ENCODE measurements around the gene S100A4.
"Not testable (repeated sequence)": the region's sequence is repeated elsewhere in the genome, so short reads cannot be mapped to it uniquely, and the experiment has no call there.

Gene S100A4

GRCh38 chr1:153585006-153585405 is 39.4 kb upstream of the S100A4 start:
- CTCF ChIA-PET: interaction anchor here (0.9 to 2.9 kb wide), 5 partner anchors 13 to 74 kb away, joined by 3 to 14 read pairs (median 4); partner anchors contain the start of gene S100A13
- no peak overlapping the region for H3K4me3 ChIP-seq (ENCODE audit: low read depth, low read length)
- POLR2A ChIA-PET: no interaction called here
- TF ChIP-seq, protein P1, sequence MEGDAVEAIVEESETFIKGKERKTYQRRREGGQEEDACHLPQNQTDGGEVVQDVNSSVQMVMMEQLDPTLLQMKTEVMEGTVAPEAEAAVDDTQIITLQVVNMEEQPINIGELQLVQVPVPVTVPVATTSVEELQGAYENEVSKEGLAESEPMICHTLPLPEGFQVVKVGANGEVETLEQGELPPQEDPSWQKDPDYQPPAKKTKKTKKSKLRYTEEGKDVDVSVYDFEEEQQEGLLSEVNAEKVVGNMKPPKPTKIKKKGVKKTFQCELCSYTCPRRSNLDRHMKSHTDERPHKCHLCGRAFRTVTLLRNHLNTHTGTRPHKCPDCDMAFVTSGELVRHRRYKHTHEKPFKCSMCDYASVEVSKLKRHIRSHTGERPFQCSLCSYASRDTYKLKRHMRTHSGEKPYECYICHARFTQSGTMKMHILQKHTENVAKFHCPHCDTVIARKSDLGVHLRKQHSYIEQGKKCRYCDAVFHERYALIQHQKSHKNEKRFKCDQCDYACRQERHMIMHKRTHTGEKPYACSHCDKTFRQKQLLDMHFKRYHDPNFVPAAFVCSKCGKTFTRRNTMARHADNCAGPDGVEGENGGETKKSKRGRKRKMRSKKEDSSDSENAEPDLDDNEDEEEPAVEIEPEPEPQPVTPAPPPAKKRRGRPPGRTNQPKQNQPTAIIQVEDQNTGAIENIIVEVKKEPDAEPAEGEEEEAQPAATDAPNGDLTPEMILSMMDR (IDR thresholded peaks at IDR 0.05; ENCODE audit: insufficient read depth, low read length, missing control alignments): no peak
- no peak for DNase-seq (ENCODE audit: low read depth, low spot score)

DNA sequence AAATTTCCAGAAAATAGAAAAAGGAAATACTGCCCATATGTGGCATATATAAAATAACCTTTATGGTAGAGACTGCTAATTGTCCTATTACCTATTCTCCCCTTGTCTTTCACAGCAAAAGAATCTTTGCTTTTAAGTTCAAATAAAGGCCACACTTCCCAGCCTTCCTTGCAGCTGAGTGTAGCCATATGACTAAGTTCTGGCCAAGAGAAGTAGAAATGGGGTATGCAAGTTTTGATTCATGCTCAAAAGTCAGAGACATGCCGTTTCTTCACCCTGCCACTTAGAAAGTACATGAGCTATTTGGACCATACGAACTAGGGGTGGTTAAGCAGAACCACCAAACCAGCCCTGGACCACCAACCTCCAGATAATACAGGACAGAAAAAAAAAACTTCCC is 38.4 kb upstream of the S100A4 start:
- no peak overlapping the region for H3K4me3 ChIP-seq (ENCODE audit: low read depth, low read length)
- no peak for DNase-seq (ENCODE audit: low read depth, low spot score)
- ChIA-PET POLR2A (interaction anchor here (1.1 kb wide), 1 partner anchor 50 kb away, joined by 3 read pairs; no protein-coding TSS in a partner anchor), CTCF (interaction anchor here (0.7 to 2.9 kb wide), 4 partner anchors 11 to 51 kb away, joined by 3 to 10 read pairs (median 3); no protein-coding TSS in a partner anchor)
- TF ChIP-seq, protein P1 (IDR thresholded peaks at IDR 0.05; ENCODE audit: insufficient read depth, low read length, missing control alignments): no peak

- H3K4me3 ChIP-seq (ENCODE audit: low read depth, low read length); DNase-seq (ENCODE audit: low read depth, low spot score): not testable (repeated sequence)
- POLR2A ChIA-PET: interaction anchor here (1.1 kb wide), 1 partner anchor 49 kb away, joined by 3 read pairs; no protein-coding TSS in a partner anchor
- CTCF ChIA-PET: interaction anchor here (1.0 to 2.9 kb wide), 2 partner anchors 15 to 50 kb away, joined by 3 to 10 read pairs; no protein-coding TSS in a partner anchor
Observed at GRCh38 chr1:153583514-153583913, 37.9 kb upstream of the S100A4 start.

GRCh38 chr1:153582836-153583235 is 37.2 kb upstream of the S100A4 start:
- POLR2A ChIA-PET; CTCF ChIA-PET; H3K4me3 ChIP-seq (ENCODE audit: low read depth, low read length); DNase-seq (ENCODE audit: low read depth, low spot score): not testable (repeated sequence)

GRCh38 chr1:153578936-153579335 is 33.3 kb upstream of the S100A4 start:
- POLR2A ChIA-PET: no interaction called here
- CTCF ChIA-PET: interaction anchor here (0.8 to 4.2 kb wide), 4 partner anchors 10 to 68 kb away, joined by 3 to 26 read pairs (median 12); no protein-coding TSS in a partner anchor
- DNase-seq (ENCODE audit: low read depth, low spot score): no peak
- TF ChIP-seq, protein P1 (IDR thresholded peaks at IDR 0.05; ENCODE audit: insufficient read depth, low read length, missing control alignments): no peak
- H3K4me3 ChIP-seq (ENCODE audit: low read depth, low read length): no peak overlapping the region

DNA sequence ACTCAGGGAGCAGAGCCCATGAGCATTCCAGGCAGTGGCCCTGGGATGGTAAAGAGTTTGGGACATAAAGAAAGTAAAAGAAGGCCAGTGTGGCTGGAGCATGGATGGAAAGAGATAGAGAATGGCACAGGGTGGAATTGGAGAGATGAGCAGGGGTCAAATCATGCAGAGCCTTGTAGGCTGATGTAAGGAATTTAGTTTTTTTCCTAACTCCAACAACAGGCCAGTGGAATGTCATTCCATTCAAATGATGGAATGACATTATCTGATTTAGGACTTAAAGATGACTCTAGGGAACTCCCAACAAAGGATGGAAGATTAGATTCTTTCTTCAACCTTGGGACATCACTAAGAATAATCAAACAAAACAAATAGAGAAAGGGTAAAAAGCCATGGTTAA is 32.9 kb upstream of the S100A4 start:
- TF ChIP-seq, protein P1 (IDR thresholded peaks at IDR 0.05; ENCODE audit: insufficient read depth, low read length, missing control alignments): no peak
- H3K4me3 ChIP-seq (ENCODE audit: low read depth, low read length): no peak overlapping the region
- DNase-seq (ENCODE audit: low read depth, low spot score): no peak
- ChIA-PET POLR2A (interaction anchor here (1.7 kb wide), 1 partner anchor 49 kb away, joined by 8 read pairs; the partner anchor contains the start of genes S100A1 and S100A13), CTCF (interaction anchor here (1.0 to 4.2 kb wide), 8 partner anchors 10 to 89 kb away, joined by 3 to 26 read pairs (median 4); no protein-coding TSS in a partner anchor)

- CTCF ChIA-PET: interaction anchor here (0.6 to 4.2 kb wide), 12 partner anchors 9 to 172 kb away, joined by 3 to 26 read pairs (median 4); partner anchors contain the start of gene S100A2
- TF ChIP-seq, protein P1 (IDR thresholded peaks at IDR 0.05; ENCODE audit: insufficient read depth, low read length, missing control alignments): no peak
- POLR2A ChIA-PET: interaction anchor here (0.5 to 2.2 kb wide), 5 partner anchors 11 to 56 kb away, joined by 3 to 8 read pairs (median 4); partner anchors contain the start of genes CHTOP, S100A1, S100A13 and S100A6
- DNase-seq (ENCODE audit: low read depth, low spot score): no peak
- no peak overlapping the region for H3K4me3 ChIP-seq (ENCODE audit: low read depth, low read length)
Observed at GRCh38 chr1:153577624-153578051, 32.0 kb upstream of the S100A4 start.

Measured in AG04449 (cell line).